Dendritic cell treated with granulocyte-macrophage colony-stimulating factor and Interleukin-4, amounts not matched to agents 40 ng/mL and 50 ng/mL, for 4 days (primary cell): ENCODE results near the gene NR2F1.

ENCODE experiments used
- H3K27ac Mint-ChIP-seq: one replicate; pipeline ENCODE4 v1.8.0; 2022; ENCODE audit warnings: mild to moderate bottlenecking, mixed read lengths
- H3K27me3 Mint-ChIP-seq: one replicate; pipeline ENCODE4 v1.8.0; 2022; ENCODE audit warnings: mild to moderate bottlenecking, mixed read lengths
- H3K36me3 Mint-ChIP-seq: one replicate; pipeline ENCODE4 v1.8.0; 2022; ENCODE audit warnings: low read depth, mixed read lengths
- H3K4me1 Mint-ChIP-seq: one replicate; pipeline ENCODE4 v1.8.0; 2022; ENCODE audit warnings: low read depth, mixed read lengths
- H3K4me3 Mint-ChIP-seq: one replicate; pipeline ENCODE4 v1.8.0; 2022; ENCODE audit warnings: mild to moderate bottlenecking, moderate library complexity, mixed read lengths
- H3K9me3 Mint-ChIP-seq: one replicate; pipeline ENCODE4 v1.8.0; 2022; ENCODE audit warnings: mixed read lengths
- intact Hi-C: fragments of 100-400 bp; cut with micrococcal nuclease; formaldehyde crosslinking; loops from one replicate; pipeline ENCODE4 v1.15.0; 2022

Gene NR2F1

GRCh38 chr5:93573354-93574351 is 9.4 kb upstream of the NR2F1 start:
- intact Hi-C loops: no loop called here
- Mint-ChIP-seq H3K36me3 (no peaks in the 10 kb centered on the region), H3K27ac (no peak overlapping the region), H3K4me1 (peaks cover 37% of the 10 kb centered on the region), H3K9me3 (no peaks in the 10 kb centered on the region), H3K4me3 (no peak overlapping the region), H3K27me3 (peaks cover 80% of the 10 kb centered on the region)

GRCh38 chr5:93574491-93575305 is 8.3 kb upstream of the NR2F1 start:
- intact Hi-C loops: no loop called here
- Mint-ChIP-seq H3K27me3 (peaks cover 69% of the 10 kb centered on the region), H3K4me1 (peaks cover 46% of the 10 kb centered on the region), H3K4me3 (no peak overlapping the region), H3K9me3 (no peaks in the 10 kb centered on the region), H3K36me3 (no peaks in the 10 kb centered on the region), H3K27ac (no peak overlapping the region)

- H3K4me1 Mint-ChIP-seq: peaks cover 46% of the 10 kb centered on the region
- intact Hi-C loops: no loop called here
- H3K36me3 Mint-ChIP-seq: no peaks in the 10 kb centered on the region
- peaks cover 59% of the 10 kb centered on the region for H3K27me3 Mint-ChIP-seq
- H3K4me3 Mint-ChIP-seq: no peak overlapping the region
- no peak overlapping the region for H3K27ac Mint-ChIP-seq
- no peaks in the 10 kb centered on the region for H3K9me3 Mint-ChIP-seq
These were observed 7.3 kb upstream of the NR2F1 start for GRCh38 chr5:93575461-93576414.

- H3K36me3 Mint-ChIP-seq: no peaks in the 10 kb centered on the region
- no peak overlapping the region for H3K4me3 Mint-ChIP-seq
- H3K27ac Mint-ChIP-seq: no peak overlapping the region
- intact Hi-C loops: no loop called here
- H3K9me3 Mint-ChIP-seq: no peaks in the 10 kb centered on the region
- peaks cover 38% of the 10 kb centered on the region for H3K4me1 Mint-ChIP-seq
- peaks cover 44% of the 10 kb centered on the region for H3K27me3 Mint-ChIP-seq
These were observed 5.8 kb upstream of the NR2F1 start for GRCh38 chr5:93576994-93577853.

- Mint-ChIP-seq H3K4me3 (no peak overlapping the region), H3K36me3 (no peaks in the 10 kb centered on the region), H3K4me1 (peaks cover 29% of the 10 kb centered on the region), H3K9me3 (no peaks in the 10 kb centered on the region), H3K27me3 (peaks cover 35% of the 10 kb centered on the region), H3K27ac (no peak overlapping the region)
- intact Hi-C loops: no loop called here
These were observed 4.9 kb upstream of the NR2F1 start for GRCh38 chr5:93577854-93578812.

GRCh38 chr5:93578813-93579691 is 4.0 kb upstream of the NR2F1 start:
- no peak overlapping the region for H3K27ac Mint-ChIP-seq
- no peaks in the 10 kb centered on the region for H3K9me3 Mint-ChIP-seq
- peaks cover 29% of the 10 kb centered on the region for H3K4me1 Mint-ChIP-seq
- no peaks in the 10 kb centered on the region for H3K36me3 Mint-ChIP-seq
- H3K4me3 Mint-ChIP-seq: no peak overlapping the region
- intact Hi-C loops: no loop called here
- H3K27me3 Mint-ChIP-seq: peaks cover 26% of the 10 kb centered on the region

- intact Hi-C loops: loop anchor here (5.0 kb wide), 1 partner anchor 333 kb away; no protein-coding TSS in a partner anchor
- H3K4me3 Mint-ChIP-seq: no peak overlapping the region
- H3K9me3 Mint-ChIP-seq: no peaks in the 10 kb centered on the region
- H3K4me1 Mint-ChIP-seq: peaks cover 29% of the 10 kb centered on the region
- H3K27ac Mint-ChIP-seq: no peak overlapping the region
- peaks cover 21% of the 10 kb centered on the region for H3K27me3 Mint-ChIP-seq
- H3K36me3 Mint-ChIP-seq: no peaks in the 10 kb centered on the region
These were observed 3.3 kb upstream of the NR2F1 start for GRCh38 chr5:93579692-93580062.

GRCh38 chr5:93580063-93580926 is 2.7 kb upstream of the NR2F1 start:
- Mint-ChIP-seq H3K9me3 (no peaks in the 10 kb centered on the region), H3K27ac (no peak overlapping the region), H3K4me3 (no peak overlapping the region), H3K27me3 (peaks cover 17% of the 10 kb centered on the region), H3K36me3 (no peaks in the 10 kb centered on the region), H3K4me1 (peaks cover 30% of the 10 kb centered on the region)
- intact Hi-C loops: loop anchor here (5.0 kb wide), 1 partner anchor 332 kb away; no protein-coding TSS in a partner anchor

GRCh38 chr5:93580927-93581445 is 2.0 kb upstream of the NR2F1 start, which contains the start of gene NR2F1-AS1:
NR2F1-AS1 (minus strand) TSS chr5:93581219.
- intact Hi-C loops: loop anchor here (1.0 to 5.0 kb wide), 2 partner anchors 220 to 331 kb away; no protein-coding TSS in a partner anchor
- H3K36me3 Mint-ChIP-seq: no peaks in the 10 kb centered on the region
- H3K4me1 Mint-ChIP-seq: peaks cover 36% of the 10 kb centered on the region
- H3K27ac Mint-ChIP-seq: no peak within 1 kb of the TSS
- H3K9me3 Mint-ChIP-seq: no peaks in the 10 kb centered on the region
- peaks cover 16% of the 10 kb centered on the region for H3K27me3 Mint-ChIP-seq
- H3K4me3 Mint-ChIP-seq: no peak within 1 kb of the TSS

GRCh38 chr5:93582167-93582462 is 907 bp upstream of the NR2F1 start:
- Mint-ChIP-seq H3K27me3 (peaks cover 15% of the 10 kb centered on the region), H3K4me1 (peaks cover 36% of the 10 kb centered on the region), H3K9me3 (no peaks in the 10 kb centered on the region), H3K36me3 (no peaks in the 10 kb centered on the region), H3K4me3 (no peak overlapping the region), H3K27ac (no peak overlapping the region)
- intact Hi-C loops: loop anchor here (5.0 kb wide), 1 partner anchor 330 kb away; no protein-coding TSS in a partner anchor
